Measurements from ENCODE around the gene PHRF1.

The PHRF1 gene

DNA sequence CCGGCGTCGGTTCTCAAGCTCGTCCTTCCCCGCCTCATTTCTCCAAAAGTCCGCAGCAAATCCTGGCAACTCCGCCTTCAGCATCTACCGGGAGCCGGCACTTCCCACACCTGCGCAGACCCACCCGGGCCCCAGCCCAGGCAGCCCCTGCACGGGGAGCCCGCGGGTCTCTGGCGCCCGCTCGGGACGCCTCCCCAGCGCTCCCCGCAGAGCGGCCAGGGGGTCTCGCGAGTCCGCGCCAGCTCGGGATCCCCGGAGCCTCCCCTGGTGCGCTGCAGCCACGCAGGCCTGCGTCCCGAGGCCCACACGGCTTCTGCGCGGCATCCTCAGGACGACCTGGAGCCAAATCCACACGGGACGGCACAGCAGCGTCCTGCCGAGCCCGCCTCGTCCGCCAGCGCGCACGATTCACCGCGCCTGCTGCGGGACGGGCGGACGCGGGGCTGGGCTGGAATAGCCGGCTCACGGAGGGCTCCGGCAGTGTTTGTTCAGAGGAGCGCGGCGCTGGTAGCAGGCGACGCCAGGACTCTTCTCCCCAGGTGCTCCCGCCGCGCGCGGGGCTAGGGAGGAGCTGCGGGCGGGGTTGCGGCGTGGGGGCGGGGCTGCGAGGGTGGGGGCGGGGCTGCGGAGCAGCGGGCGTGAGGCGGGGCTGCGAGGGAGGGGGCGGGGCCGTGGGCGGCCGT is 816 bp upstream of the PHRF1 start:
- DNase-seq = no peak

GRCh38 chr11:576811-577610 is 741 bp downstream of the PHRF1 start:
- no peak for DNase-seq

DNA sequence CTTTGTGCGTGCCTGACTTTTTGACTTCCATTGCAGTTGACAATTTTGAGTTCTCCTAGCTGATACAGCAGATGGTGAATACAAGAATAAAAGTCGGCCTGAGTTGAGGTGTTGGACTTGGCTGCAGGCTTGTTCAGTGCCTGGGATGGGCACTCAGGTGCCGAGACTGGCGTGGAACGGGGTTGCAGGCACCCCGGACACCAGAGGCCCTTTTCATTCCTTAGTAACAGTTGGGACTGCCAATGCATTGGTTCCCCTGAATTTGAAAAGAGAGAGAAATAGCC is 1.3 kb downstream of the PHRF1 start:
- DNase-seq = no peak

DNA sequence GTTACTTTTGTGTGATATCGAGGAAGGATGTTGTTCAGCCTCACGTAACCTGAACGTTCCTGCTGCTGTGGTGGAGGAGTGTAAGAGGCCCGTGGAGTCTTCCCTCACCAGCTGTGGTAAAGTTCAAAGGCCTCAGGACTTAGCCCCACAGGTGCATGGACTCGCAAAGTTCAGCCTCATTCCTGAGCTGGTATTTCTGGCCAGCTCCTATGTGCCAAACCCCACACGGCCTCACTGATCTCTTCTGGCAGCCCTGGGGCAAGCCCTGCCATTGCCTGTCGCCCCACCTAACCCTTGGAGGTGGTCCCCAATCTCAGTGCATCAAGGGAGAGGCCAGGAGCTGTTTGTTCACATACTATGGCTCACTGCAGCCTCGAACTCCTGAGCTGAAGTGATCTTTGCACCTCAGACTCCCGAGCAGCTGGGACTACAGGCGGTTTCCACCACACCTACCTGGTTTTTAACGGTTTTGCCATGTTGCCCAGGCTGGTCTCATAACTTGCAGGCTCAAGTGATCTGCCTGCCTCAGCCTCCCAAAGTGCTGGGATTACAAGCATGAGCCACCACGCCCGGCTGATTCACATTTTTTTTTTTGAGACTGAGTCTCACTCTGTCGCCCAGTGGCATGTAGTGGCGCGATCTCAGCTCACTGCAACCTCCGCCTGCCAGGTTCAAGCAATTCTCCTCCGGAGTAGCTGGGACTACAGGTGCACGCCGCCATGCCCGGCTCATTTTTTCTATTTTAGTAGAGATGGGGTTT is 2.2 kb downstream of the PHRF1 start:
- DNase-seq = no peak

DNA sequence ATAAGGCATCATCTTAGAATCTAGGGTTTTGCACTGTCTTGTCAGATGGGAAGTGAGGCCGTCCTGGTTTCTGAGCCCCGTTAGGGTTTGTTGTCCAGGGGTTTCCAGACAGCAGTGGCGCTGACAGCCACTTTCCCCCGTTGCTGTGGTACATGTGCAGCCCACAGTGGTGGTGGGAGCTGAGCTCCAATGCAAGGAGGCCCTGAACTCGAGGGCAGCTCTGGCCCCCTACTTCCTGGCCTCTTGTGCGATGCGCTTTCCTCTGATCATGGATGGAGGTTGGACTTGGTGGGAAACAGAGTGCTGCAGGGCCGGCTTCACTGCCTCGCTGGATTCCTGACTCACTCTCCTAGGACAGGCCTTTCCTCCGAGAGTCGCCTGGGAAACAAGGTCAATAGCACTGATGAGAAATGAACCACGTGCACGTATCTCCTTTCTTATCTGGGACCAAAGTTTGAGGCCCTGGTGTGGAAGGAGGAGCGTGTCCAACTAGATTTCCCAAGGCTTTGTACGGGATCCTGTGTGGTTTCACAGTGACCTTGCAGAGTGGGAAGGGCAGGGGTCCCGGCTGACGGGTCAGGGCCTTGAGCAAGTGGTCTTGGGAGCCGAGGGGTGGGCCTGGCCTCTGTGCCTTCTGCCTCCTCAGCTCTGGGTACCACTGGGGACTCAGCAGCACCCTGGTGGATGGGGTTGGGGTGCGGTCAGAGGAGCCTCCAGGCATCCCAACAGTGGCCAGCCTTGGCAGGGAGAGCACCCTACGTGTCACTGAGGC is 3.7 kb downstream of the PHRF1 start:
- no peak for DNase-seq

DNA sequence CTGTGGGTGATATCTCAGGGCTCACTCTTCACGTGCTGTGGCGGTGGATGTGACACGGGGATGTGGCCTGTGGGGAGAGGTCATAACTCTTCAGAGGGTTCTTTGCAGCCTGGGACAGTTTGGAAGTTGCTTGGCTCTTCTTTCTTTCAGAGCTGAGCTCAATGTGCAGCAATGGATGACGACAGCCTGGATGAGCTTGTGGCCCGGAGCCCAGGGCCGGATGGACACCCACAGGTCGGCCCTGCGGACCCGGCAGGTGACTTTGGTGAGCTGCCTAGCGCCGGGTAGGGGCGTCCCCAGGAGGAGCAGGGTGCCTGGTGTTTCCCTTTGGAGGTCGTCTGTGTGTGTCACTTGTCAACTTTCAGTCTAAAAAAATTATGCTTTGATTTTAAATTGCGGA is 5.1 kb downstream of the PHRF1 start:
- DNase-seq = no peak

DNA sequence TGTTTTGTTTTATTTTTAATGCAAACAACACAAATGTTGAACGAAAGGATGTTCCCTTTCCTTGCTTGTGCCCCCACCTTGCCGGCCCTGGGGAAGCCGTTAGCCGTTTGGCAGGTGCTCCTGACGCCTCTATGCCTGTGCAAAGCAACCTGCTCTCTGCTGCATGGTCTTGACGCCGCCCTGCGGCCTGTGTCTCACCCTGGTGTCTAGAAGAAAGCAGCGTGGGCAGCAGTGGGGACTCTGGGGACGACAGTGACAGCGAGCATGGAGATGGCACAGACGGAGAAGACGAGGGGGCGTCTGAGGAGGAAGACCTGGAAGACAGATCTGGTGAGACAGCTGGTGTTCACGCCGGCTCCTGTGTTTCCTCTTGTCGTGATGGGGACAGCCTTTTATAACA is 5.5 kb downstream of the PHRF1 start:
- no peak for DNase-seq

- DNase-seq = no peak
Observed at GRCh38 chr11:584287-584686, 8.0 kb downstream of the PHRF1 start.

GRCh38 chr11:586376-587316 is 10.4 kb downstream of the PHRF1 start:
- DNase-seq = no peak

DNA sequence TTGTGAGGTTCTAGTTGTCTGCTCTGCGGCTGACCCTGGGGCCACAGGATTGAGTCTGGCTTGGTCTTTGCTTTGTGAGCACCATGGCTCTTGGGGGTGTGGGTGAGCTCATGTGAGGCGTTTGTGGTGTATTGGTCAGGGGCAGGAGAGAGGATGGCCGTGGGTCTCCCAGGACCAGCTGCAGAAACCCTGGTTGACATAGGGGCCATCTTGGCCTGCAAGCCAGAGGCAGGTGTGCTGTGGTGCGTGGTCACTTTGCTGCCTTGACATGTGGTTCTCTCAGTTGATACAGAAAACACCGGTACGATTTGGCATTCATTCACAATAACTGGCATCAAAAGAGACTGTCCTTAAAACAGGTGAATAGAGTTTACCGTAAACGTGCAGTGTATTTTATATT is 11.3 kb downstream of the PHRF1 start:
- DNase-seq = no peak

DNA sequence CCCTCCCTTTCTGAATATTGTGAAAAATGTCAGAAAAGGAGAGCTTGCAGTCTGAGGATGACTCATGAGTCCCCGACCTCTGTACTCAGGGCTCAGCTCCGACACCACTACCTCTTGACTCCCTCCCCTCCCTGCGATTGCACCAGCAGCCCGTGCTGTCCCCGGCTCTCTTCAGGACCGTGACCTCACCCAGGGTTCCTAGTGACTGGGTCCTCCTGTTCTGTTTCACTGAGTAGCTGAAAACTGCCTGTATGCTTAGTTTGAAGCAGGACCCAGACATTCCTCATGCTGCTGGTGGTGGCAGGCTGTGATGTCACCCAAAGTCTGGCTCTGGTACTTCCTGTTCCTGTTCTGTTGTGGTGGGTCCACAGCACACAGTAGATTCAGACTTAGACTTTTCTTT is 11.7 kb downstream of the PHRF1 start:
- no peak for DNase-seq

DNA sequence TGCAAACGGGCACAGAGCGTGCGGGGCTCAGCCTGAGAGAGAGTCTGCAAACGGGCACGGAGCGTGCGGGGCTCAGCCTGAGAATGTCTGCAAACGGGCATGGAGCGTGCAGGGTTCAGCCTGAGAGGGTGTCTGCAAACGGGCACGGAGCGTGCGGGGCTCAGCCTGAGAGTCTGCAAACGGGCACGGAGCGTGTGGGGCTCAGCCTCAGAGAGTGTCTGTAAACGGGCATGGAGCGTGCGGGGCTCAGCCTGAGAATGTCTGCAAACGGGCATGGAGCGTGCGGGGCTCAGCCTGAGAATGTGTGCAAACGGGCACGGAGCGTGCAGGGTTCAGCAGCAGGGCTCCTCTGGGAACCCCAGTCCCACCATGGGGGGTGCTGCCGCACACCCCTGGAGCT is 13.5 kb downstream of the PHRF1 start:
- no peak for DNase-seq

DNA sequence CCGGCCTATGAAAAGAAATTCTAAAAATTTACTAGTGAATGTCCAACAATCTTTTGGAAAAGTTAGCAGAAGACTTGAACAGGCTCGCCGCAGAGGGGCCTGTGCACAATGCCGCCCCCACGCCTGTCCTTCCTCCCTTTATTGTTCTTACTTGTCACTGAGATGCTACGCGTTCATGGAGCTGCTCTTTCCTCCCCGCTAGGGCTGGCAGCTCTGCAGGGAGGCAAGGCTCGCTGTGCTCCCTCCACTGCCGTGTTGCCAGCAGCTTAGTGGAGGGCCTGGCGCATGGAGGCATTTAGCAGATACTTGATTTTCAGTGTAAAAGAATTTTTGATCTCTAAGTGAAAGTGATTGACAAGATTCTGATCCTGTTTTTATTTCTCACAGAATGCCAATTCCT is 14.7 kb downstream of the PHRF1 start:
- no peak for DNase-seq

DNA sequence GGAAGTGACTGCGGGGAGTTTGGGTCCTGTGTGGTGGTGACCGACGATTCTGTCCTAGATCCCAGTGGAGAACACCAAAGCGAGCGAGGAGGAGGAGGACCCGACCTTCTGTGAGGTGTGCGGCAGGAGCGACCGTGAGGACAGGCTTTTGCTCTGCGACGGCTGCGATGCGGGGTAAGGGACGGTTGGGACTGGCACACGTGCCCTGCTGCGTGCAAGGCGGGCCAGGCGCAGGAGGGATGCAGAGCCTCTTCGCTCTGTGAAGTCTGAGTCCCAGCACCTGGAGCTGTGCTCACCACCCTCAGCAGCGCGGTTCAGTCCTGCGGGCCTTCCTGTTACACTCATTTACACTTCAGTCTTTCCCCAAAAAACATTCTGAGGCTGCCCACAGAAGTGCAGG is 16.2 kb downstream of the PHRF1 start:
- no peak for DNase-seq

DNA sequence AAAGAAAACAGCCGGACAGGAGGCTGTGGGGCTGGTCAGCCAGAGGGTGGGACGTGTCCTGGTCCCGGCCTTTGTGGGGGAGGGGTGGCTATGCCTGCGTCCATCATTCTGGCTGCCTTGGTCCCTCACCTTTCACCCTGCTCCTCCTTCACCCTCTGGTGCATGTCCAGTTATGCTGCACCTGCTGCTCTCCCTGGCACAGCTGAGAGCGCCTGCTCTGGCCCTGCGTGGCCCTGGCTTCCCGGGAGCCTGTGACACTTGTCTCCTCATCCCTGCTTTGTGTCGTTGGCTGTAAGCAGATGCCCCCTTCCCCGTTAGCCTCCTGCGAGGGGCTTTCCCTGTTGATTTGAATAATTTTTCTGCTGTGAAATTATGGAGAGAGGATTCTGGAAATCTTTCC is 16.6 kb downstream of the PHRF1 start:
- no peak for DNase-seq

DNA sequence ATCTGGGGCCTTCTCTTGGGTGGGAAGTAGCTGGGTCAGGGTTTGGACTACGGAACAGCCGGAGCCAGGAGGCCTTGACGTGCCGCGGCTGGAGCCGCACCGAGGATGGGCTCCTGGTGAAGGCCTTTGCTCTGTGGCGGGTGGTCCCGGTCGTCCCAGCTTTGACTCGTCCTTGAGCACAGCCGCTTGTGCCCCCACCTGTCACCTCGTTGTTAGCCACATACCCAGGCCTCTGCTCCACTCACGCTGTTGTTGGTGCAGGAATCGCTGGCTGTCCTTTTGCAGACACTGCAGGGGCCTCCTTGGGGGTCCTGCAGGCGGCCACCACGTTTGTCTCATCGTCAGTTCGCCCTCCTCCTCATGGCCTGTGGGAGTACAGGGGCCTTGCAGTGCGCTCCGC is 17.1 kb downstream of the PHRF1 start:
- DNase-seq = no peak

GRCh38 chr11:595400-595799 is 19.1 kb downstream of the PHRF1 start:
- DNase-seq = no peak

DNA sequence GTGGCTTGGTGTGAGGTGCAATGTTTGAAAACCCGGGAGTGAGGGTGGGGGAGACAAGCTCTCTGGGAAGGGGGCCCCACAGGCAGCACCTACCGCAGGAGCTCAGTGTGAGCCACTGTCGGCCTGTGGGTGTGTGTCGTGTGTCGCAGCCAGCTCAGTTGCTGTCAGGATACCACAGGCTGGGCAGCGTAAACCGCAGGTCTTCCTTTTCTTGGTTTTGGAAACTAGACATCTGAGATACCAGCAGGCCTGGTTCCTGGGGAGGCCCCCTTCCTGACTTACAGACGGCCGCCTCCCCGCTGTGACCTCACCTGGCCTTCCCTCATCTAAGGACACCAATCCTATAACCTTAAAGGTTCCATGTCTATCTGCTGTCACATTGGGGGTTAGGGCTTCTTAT is 20.1 kb downstream of the PHRF1 start:
- DNase-seq = no peak

- DNase-seq = no peak
Observed at GRCh38 chr11:597166-597725, 21.0 kb downstream of the PHRF1 start.

- DNase-seq = no peak
Observed at GRCh38 chr11:598005-598680, 21.9 kb downstream of the PHRF1 start.

GRCh38 chr11:601573-602245 is 25.4 kb downstream of the PHRF1 start:
- no peak for DNase-seq

All from NCI-H1436 treated with DMSO at 0.1 percent for 48 hours (cell line).